ENCODE data around the gene DLEC1.
"Not testable (repeated sequence)": the region's sequence is repeated elsewhere in the genome, so short reads cannot be mapped to it uniquely, and the experiment has no call there.

DLEC1 gene

DNA sequence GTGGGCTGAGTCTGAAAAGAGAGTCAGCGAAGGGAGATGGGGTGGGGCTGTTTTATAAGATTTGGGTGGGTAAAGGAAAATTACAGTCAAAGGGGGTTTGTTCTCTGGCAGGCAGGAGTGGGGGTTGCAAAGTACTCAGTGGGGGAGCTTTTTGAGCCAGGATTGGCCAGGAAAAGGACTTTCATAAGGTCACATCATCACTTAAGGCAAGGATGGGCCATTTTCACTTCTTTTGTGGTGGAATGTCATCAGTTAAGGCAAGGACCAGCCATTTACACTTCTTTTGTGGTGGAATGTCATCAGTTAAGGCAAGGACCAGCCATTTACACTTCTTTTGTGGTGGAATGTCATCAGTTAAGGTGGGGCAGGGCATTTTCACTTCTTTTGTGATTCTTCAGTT lies 44.2 kb downstream of the DLEC1 start:
- not testable (repeated sequence) for FAIRE-seq; DNase-seq (ENCODE audit: insufficient read length, low spot score)

DNA sequence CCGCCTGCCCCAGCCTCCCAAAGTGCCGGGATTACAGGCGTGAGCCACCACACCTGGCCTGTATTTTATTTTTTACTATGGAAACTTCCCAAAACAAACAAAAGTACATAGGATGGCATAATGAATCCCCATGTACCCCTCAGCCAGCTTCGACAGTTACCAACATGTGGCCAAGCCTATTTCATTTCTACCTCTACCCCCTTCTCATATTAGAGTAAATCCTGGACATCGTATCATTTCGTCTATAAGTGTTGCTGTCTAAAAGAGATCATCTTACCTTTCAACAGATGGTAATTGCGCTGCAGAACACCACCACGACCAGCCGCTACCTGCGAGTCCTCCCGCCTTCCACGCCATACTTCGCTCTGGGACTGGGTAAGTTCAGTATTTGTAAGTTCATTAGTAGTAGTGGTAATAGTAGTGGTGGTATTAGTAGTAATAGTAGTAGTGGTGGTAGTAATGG lies 44.9 kb downstream of the DLEC1 start:
- FAIRE-seq (no peak), DNase-seq (ENCODE audit: insufficient read length, low spot score) (no peak)

DNA sequence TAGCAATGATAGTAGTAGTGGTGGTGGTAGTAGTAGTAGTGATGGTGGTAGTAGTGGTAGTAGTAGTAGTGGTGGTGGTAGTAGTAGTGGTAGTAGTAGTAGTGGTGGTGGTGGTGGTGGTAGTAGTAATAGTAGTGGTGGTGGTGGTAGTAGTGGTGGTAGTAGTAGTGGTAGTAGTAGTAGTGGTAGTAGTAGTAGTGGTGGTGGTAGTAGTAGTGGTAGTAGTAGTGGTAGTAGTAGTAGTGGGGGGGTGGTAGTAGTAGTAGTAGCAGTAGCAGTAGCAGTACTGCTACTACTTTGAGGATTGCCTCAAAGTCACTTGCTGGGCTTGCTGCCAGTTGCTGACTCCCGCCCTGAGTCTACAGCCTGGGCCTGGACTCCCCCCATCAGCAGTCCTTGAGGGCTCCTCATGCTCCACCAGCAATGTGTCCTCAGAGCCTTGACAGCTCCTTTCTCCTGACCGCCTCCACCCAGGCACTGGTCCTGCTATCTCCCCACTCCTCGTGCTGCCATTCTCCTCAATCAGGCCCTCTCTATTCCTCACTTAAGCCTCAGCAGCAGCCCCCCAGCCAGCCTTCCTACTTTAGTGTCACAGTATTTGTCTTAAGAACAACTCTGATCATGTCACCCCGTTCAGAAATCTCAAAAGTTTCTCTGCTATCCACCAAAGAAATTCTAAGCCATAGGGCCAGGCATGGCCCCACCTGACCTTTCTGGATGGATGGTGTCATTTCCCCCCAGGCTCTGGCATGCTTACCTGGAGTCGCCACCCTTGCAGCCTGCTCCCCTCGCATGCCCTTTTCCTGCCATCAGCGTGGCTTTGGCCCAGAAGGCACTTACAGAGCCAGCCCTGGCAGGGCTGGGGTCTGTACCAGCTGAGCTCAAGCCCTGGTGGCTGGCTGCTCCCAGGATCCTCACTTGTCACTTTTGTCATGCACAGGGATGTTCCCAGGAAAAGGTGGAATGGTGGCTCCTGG lies 45.6 kb downstream of the DLEC1 start:
- FAIRE-seq, result no peak
- DNase-seq (ENCODE audit: insufficient read length, low spot score), result no peak

DNA sequence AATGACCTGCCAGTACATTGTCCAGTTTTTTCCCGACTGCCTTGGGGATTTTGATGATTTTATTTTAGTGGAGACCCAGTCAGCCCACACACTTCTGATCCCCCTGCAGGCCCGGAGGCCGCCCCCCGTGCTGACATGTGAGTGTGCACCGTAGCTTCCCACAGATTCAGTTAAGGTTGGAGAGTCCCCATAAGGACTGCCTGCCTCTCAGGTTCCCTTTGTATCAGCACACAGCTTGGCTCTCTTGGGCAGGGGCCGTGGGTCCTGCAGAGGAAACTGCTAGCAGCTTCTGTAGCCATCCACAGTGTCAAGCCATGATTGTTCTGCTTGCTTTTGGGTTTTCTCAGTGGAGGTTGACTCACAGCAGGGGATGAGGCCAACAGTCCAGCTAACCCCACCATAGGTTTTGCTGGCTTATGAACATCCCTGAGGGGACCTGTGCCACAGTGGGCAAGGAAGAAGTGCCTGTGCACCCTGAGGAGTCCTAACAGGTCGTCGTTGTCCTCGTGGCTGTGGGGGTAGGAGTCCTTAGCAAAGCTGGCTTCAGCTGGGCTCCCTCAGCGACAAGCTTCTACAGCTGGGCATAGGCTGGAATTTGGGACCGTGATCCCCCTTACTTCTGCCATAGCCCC lies 46.4 kb downstream of the DLEC1 start:
- DNase-seq (ENCODE audit: insufficient read length, low spot score) (no peak), FAIRE-seq (no peak)

DNA sequence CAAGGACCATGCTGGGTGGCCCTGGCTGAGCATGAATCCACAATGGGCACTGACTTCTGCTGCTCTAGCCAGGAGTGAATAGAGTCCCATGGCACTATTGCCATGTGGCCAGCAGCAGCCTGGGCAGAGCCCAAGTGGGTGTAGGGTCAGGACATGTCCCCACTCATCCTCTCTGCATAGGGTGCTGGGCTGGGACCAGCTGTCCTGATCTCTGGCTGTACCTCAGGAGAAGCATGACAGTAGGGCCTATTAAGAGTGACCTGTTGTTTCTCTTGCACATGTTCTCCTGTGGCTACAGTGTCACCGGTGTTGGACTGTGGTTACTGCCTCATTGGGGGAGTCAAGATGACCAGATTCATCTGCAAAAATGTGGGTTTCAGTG lies 46.9 kb downstream of the DLEC1 start:
- no peak for FAIRE-seq
- DNase-seq (ENCODE audit: insufficient read length, low spot score), result no peak

DNA sequence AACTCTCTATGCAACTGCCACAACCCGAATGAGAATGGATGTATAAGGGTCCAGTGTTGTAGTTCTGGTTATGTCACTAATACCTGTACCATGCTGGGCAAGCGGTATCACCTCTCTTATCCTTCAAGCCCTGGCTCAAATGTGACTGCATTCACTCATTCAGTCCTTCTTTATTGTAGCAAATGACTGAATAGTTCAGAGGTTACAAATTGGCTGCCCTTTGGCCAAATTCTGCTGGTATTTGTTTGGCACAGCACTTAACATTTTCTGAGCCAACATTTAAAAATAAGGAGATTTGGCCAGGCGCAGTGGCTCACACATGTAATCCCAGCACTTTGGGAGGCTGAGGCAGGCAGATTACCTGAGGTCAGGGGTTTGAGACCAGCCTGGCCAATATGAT lies 47.5 kb downstream of the DLEC1 start:
- DNase-seq (ENCODE audit: insufficient read length, low spot score), result no peak
- no peak for FAIRE-seq

DNA sequence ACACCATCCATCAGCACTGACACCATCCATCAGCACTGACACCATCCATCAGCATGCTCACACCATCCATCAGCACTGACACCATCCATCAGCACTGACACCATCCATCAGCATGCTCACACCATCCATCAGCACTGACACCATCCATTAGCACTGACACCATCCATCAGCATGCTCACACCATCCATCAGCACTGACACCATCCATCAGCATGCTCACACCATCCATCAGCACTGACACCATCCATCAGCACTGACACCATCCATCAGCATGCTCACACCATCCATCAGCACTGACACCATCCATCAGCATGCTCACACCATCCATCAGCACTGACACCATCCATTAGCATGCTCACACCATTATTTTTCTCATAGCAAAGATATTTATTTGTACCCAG lies 48.3 kb downstream of the DLEC1 start:
- FAIRE-seq; DNase-seq (ENCODE audit: insufficient read length, low spot score): not testable (repeated sequence)

DNA sequence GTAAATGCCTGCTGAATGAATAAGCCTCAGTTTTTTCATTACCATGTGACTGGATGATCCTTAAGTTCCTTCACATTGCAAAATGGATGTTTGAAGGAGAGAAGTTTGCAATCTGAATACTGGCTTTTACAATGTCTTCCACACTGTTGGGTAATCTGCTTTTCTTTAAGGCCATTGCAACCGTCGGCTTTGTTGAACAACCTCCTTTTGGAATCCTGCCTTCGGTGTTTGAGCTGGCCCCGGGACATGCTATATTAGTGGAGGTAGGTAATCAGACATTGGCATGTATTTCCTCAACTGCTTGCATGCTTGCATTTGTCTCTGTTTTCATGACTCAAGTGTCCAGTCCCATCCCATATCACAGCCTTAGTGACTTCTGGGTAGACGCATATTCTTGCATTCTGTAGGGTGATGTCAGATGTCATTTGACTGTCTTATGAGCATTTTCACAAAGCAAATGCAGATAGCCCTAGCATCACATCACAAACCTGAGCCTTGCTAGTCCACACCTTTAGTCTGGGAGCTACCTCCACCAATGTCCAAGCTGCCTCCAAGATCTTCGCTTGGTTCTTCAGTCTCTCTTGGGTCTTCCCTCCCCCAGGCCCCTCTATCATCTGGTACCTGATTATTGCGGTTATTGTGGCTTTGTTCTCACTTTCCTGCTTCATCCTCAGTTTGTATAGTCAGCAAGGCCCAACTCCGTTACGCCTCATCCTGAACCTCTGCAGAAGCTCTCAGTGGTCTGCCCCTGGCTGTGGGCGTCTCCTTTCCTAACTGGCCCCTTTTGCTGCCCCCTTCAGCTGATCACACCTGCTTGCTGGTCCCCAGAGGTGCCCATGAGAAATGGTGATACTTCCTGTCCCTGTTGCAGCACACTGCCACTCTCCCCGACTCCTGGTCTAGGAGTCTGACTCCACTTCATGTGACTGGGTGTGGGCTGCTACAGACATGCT lies 49.4 kb downstream of the DLEC1 start:
- FAIRE-seq (no peak), DNase-seq (ENCODE audit: insufficient read length, low spot score) (no peak)

DNA sequence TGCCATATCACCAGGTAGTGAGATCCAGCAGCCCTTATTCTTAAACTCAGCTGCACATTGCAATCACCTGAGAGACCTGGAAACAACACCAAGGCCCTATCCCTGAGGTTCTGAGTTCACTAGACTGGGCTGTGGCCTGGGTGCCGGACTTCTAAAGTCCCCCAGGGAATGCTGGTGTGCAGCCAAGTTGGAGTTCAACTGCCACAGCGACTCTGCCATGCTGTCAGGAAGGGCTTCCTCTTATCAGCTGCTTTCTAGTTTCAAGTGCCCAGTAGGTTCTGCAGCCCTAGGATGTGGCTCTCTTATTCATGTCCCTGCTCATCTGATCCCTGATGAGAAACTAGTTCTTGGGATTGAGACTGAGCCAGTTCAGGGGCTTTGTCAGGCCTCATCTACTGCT lies 50.2 kb downstream of the DLEC1 start:
- DNase-seq (ENCODE audit: insufficient read length, low spot score) (no peak), FAIRE-seq (no peak)

DNA sequence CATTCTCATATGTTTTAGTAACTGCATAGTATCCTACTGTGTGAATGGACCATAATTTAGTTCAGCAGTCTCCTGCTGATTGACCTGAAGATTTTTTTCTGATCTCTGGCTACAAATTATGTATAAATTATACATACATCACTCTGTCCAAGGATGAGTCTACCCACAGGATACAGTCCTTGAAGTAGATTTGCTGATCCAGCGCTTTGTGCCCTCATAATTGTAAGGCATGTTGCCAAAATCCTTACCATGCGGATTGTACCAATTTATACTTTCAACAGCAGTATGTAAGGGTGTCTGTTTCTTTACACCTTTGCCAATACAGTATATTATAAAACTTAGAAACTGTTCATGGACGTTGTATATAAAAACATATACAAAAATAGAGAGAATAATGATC lies 51.4 kb downstream of the DLEC1 start:
- FAIRE-seq (no peak), DNase-seq (ENCODE audit: insufficient read length, low spot score) (no peak)

DNA sequence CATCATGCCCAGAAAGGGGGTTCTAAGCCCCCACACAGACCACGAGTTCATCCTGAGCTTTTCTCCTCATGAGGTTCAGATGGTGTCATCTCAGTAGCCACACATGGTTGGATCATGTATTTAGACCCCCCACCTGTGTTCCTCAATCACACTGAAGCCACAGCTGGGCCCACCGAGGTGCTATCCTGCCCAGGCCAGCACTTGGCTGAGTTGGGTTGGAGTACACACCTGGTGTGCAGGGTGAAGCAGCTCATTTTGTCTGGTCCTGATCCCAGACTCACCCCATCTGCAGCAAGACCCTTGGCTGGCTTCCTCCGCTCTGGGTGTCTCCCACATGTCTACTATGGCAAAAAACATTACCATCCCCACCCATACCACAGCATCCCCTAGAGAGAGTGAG lies 56.0 kb downstream of the DLEC1 start:
- DNase-seq (ENCODE audit: insufficient read length, low spot score) (no peak), FAIRE-seq (no peak)

DNA sequence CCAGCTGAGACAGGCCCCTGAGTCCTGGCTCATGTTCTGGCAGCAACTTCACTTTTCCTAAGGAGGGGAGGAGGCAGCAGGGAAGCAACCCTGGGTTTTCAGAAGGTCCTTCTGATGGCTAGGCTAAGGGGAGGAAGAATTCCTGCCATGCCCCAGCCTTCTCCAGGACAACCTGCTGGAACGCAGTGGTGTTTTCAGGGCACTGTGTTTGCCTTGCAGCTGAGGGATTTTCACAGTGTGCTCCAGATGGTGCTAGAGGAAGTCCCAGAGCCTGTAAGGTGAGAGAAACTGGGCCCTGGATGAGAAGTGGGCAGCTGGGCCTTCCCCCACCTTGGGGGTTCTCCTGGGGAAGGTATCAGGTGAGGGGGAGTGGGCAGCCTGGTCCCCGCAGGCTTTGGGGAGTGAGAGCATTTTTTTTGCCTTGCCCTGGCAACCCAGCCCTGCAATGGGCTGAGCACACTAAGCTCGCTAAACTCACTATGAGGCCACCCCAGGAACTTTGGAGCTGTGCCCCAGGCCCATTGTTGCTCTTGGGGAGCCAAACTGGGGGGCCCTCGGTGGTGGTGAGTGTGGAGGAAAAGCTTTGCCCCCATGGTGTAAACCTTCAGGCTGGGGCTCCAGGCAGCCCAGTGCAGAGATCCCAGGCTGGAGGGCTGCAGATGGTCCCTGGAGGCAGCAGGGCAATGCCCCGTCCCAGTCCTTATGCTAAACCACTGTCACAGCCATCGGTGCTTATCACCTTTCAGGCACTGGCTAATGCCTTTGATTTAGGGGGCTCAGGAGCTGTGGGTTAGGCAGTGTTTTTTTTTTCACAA lies 56.9 kb downstream of the DLEC1 start:
- FAIRE-seq, result no peak

DNA sequence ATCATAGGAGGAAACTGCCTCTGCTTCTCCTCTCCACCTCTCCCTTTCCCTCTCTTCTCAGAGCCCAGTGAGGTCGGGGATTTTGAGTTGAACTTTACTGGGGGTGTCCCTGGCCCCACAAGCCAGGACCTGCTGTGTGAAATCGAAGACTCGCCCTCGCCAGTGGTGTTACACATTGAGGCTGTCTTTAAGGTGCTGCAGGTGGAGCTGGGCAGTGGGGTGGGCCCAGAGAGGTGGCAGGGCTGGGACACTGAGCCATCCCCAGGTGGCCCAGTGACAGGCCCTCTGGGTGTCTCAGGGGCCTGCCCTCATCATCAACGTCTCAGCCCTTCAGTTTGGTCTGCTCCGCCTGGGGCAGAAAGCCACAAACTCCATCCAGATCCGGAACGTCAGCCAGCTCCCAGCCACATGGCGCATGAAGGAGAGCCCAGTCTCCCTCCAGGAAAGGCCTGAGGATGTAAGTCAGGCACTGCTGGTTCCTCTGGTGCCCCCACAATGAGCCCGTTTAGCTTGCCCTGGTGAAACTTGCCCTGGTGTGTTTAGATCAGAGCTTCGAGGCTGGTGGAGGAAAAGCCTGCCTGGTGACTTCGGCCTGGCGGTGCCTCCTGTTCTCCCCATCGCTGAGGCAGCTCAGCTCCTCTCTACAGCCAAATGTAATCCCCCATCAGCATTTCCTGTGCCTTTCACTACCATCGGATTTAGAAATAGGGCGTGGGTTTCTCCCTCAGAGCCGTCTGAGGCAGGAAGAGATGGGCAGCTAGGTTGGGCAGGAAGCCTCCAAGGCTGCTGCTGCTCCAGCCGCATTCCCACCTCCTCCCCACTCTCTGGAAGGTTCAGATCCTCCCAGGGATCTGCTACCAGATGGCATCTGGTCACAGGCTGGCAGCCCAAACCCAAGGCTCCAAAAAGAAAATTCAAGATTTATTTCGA lies 58.7 kb downstream of the DLEC1 start:
- DNase-seq (ENCODE audit: insufficient read length, low spot score), result no peak
- no peak for FAIRE-seq

More for the DNA sequence above, 56.9 kb downstream of the DLEC1 start:
- DNase-seq (ENCODE audit: insufficient read length, low spot score), result no peak

DNA sequence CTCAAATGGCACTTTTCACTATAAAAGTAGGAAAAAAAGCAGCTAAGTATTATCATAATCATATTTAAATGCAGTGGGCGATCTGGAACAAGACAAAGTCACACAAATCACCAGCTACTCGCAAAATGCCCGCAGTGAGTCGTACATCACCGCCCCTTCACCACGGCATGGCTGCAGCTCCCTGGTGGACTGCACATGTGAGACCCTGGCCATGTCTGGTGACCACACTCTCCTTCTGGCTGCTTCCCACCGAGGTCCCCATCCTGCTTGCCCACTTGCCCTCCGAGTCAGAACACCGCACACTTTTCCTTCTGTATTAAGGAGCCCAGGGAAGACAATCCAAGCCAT lies 59.3 kb downstream of the DLEC1 start:
- no peak for DNase-seq (ENCODE audit: insufficient read length, low spot score)
- no peak for FAIRE-seq

DNA sequence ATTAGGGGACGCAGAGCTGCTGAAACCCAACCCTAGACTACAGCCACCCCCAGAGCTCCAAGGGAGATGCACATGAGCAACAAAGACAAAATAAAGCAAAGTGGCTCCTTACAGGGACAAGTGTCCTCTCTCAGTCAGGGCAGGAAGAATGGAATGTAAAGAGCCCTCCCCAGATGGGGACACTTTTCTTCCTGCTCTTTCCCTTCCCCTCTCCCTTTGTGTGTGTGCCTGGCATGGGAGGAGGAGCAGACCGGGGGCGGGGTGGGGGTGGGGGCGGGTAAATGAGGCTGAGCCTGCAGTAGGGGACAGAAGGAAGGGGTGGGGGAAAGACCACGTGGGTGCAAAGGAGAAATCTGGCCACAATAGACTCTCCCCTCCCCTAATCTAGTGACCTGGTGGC lies 60.5 kb downstream of the DLEC1 start:
- DNase-seq (ENCODE audit: insufficient read length, low spot score) (no peak), FAIRE-seq (no peak)

DNA sequence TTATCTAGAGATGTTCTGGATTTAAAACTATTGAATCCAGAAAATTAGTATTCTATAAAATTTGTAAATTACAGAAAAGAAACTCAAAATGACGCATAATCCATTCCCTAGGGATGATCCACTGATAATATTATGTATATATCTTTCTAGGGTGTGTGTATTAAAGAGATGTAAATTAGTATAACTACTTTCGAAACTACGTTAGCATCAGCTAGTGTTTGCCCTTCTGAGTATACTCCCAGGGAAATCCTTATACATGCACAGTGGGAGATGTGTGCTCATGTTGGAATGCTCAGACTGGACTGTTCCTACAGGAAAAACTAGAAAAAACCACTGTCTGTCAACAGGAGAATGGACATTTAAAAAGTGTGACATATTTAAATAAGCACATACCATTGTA lies 61.5 kb downstream of the DLEC1 start:
- no peak for FAIRE-seq
- DNase-seq (ENCODE audit: insufficient read length, low spot score), result no peak

DNA sequence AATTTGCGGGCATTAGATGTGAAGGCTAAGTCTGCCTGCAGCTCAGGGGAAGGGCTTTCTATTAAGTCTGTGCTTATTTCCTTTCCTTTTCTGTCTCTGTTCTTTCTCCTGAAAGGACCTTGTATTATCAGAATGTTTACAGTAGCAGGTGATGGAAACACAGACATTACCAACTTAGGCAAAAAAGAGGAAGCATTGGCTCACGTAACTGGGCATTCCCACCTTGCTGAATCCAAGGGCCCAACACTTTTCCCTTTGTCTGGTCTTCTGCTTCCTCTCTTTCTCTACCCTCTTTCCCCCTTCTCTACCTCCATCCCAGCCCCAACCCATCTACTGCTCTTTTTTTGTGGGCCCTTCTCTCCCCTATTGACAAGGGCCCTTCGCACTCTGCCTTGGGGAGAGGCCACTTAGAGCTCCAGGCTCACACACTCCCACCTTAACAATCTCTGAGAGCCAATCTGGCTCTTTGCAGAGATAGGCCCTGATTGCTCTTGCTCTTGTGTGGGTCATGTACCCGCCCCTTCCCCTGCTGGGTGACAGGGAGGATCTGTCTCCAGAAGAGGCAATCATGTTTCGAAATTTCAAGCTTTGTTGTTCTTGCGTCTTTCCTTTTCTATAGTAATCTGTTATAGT lies 62.9 kb downstream of the DLEC1 start:
- FAIRE-seq (no peak), DNase-seq (ENCODE audit: insufficient read length, low spot score) (no peak)

DNA sequence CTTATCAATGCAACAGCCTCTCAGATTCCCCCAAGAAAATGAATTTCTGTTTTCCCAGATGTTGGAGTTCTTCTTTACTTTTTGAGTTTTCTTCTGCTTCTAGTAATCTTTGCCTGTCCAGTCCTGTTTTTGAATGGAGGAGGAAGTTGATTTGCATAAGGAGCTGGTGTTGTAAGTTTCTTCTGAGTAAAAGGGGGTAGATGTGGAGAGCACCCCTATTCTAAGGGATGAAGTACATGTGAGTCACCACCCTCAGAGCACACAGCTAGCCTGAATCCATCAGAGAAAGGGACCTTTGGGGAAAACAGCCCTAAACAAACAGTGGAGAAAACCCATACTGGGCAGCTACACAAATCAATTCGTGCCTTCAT lies 63.4 kb downstream of the DLEC1 start:
- DNase-seq (ENCODE audit: insufficient read length, low spot score) (no peak), FAIRE-seq (no peak)

DNA sequence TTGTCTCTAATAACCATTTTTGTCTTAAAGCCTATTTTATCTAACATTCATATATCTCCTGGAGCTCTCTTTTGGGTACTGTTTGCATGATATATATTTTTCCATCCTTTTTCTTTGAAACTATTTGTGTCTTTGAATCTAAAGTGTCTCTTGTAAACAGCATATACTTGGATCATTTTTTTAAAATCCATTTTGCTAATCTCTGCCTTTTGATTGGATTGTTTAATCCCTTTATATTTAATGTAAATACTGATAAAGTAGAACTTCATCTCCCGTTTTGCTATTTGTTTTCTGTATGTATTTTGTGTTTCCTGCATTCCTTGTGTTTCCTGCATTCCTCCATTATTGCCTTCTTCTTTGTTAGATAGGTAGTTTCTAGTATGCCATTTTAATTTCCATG lies 66.5 kb downstream of the DLEC1 start:
- DNase-seq (ENCODE audit: insufficient read length, low spot score) (no peak), FAIRE-seq (no peak)

Measured in GM19239 (cell line).